HepG2 (cell line): ENCODE results near the gene SYCP2. TPM values are rescaled to one million over a fixed set of nuclear protein-coding genes. Genes with fewer than 3 reads are reported as not detected.
A peak's percentile ranks its signal among the peaks of the same experiment; 100 is the strongest.

Source experiments
- ATAC-seq: fragments of 200-7000 bp; cut with Tn5 transposase; 3 replicates; pipeline ENCODE4 v1.9.1; 2020; ENCODE audit warnings: mild to moderate bottlenecking, moderate library complexity
- BruUV-seq: library from RNA; stranded (reverse); fragments of 400-500 nt; replicated peaks from 2 replicates; lab custom pipeline; 2021; lab: Mats Ljungman, UMichigan
- CTCF ChIA-PET: fragments of 300-600 bp; formaldehyde crosslinking; extraction: SDS; loops from one replicate; lab custom pipeline; 2021; ENCODE audit warnings: low total read pairs, inconsistent platforms, low intra/inter-chr PET ratio; lab: Yijun Ruan, JAX
- POLR2A ChIA-PET: fragments of 350-600 bp; sonication (Branson Sonifier 250); formaldehyde crosslinking; loops from one replicate; lab custom pipeline; 2020; ENCODE audit warnings: antibody characterized with exemption, inconsistent platforms; lab: Yijun Ruan, JAX
- DNase-seq: peaks from one replicate; pipeline ENCODE4 v3.0.0-alpha.2; 2015; ENCODE audit warnings: low spot score
- FAIRE-seq: peaks from 3 replicates; lab custom pipeline; 2011; peaks lifted over from hg19 to GRCh38; lab: Jason Lieb, UNC
- H2AFZ ChIP-seq: one replicate; pipeline ENCODE4 v1.6.1; 2011; ENCODE audit warnings: low read length, inconsistent platforms
- H3K27ac ChIP-seq: fragments of 300-600 bp; 3 replicates; pipeline ENCODE4 v1.8.0; 2011; ENCODE audit warnings: mixed run types, mild to moderate bottlenecking, mixed read lengths, low read length, inconsistent platforms; ENCODE audit not compliant: insufficient read depth; ENCODE audit errors: extremely low read length
- H3K27me3 ChIP-seq, 2 experiments: fragments of 200-600 bp in 1 of 2; 2 replicates in 1 of 2; 3 replicates in 1 of 2; pipeline versions ENCODE4 v1.6.0 to v1.8.0; 2011; ENCODE audit warnings: low read length in 2 of 2, mild to moderate bottlenecking in 2 of 2, moderate library complexity in 2 of 2, inconsistent platforms in 1 of 2; ENCODE audit not compliant: insufficient read depth in 2 of 2, control insufficient read depth in 1 of 2
- H3K36me3 ChIP-seq, 2 experiments: fragments of 200-600 bp in 1 of 2; replicated peaks in 1 of 2; 2 replicates in 1 of 2; 3 replicates in 1 of 2; pipeline versions ENCODE4 v1.5.1 to v1.8.0; 2011; ENCODE audit warnings: low read length in 2 of 2, inconsistent platforms in 1 of 2; ENCODE audit not compliant: insufficient read depth in 2 of 2, control insufficient read depth in 1 of 2
- H3K4me1 ChIP-seq: 2 replicates; pipeline ENCODE4 v1.5.1; 2012; ENCODE audit warnings: low read length, inconsistent platforms; ENCODE audit not compliant: insufficient read depth
- H3K4me2 ChIP-seq: 2 replicates; pipeline ENCODE4 v1.6.0; 2011; ENCODE audit warnings: low read depth, low read length, inconsistent platforms
- H3K4me3 ChIP-seq, 3 experiments: fragments of 200-600 bp in 1 of 3; sonication (generic), shearing (Covaris generic) in 1 of 3; replicated peaks in 1 of 3; 2 replicates each; pipeline ENCODE4 v1.5.1; 2011 to 2016; ENCODE audit warnings: low read length in 3 of 3, inconsistent platforms in 2 of 3, low read depth in 2 of 3, mild to moderate bottlenecking in 2 of 3, control low read depth in 1 of 3, mixed read lengths in 1 of 3; ENCODE audit not compliant: insufficient read depth in 1 of 3
- H3K79me2 ChIP-seq: one replicate; pipeline ENCODE4 v1.6.1; 2011; ENCODE audit warnings: low read length, inconsistent platforms; ENCODE audit not compliant: insufficient read depth
- H3K9ac ChIP-seq: 2 replicates; pipeline ENCODE4 v1.6.0; 2011; ENCODE audit warnings: mild to moderate bottlenecking, low read depth, low read length, inconsistent platforms; ENCODE audit not compliant: insufficient read depth
- H3K9me3 ChIP-seq: 2 replicates; pipeline ENCODE4 v1.5.1; 2012; ENCODE audit warnings: mild to moderate bottlenecking, low read length
- H4K20me1 ChIP-seq: 2 replicates; pipeline ENCODE4 v1.6.0; 2011; ENCODE audit warnings: inconsistent platforms, mild to moderate bottlenecking, low read length, moderate library complexity; ENCODE audit not compliant: insufficient read depth
- FOXK2 ChIP-seq: fragments of 450-650 bp; IDR thresholded peaks from 2 replicates; pipeline ENCODE4 v1.6.1; 2016
- FOXP1 ChIP-seq, 2 experiments: fragments of 450-650 bp in 1 of 2; IDR thresholded peaks; 2 replicates each; pipeline ENCODE4 v1.6.1; 2017 to 2018; ENCODE audit warnings: antibody characterized with exemption in 1 of 2
- LCORL ChIP-seq, 2 experiments: fragments of 450-650 bp in 1 of 2; sonication (generic) in 1 of 2; formaldehyde crosslinking in 1 of 2; IDR thresholded peaks; 2 replicates each; pipeline versions ENCODE4 v1.5.0 to v1.6.1; 2017 to 2020; ENCODE audit warnings: antibody characterized with exemption in 1 of 2, missing genetic modification reagents in 1 of 2
- MEF2D ChIP-seq: sonication (generic); formaldehyde crosslinking; IDR thresholded peaks from 2 replicates; pipeline ENCODE4 v1.5.1; 2020; ENCODE audit warnings: mild to moderate bottlenecking, missing genetic modification reagents
- NBN ChIP-seq: fragments of 450-650 bp; conservative IDR thresholded peaks from 2 replicates; pipeline ENCODE4 v1.6.1; 2017
- PLRG1 ChIP-seq: fragments of 450-650 bp; conservative IDR thresholded peaks from 2 replicates; pipeline ENCODE4 v1.6.1; 2016
- SOX6 ChIP-seq, 2 experiments: fragments of 450-650 bp in 1 of 2; sonication (generic) in 1 of 2; formaldehyde crosslinking in 1 of 2; IDR thresholded peaks; 2 replicates each; pipeline versions ENCODE4 v1.4.0 to v1.6.1; 2017 to 2020; ENCODE audit warnings: antibody characterized with exemption in 1 of 2, mild to moderate bottlenecking in 1 of 2, missing genetic modification reagents in 1 of 2
- SP2 ChIP-seq: sonication (generic); formaldehyde crosslinking; IDR thresholded peaks from 2 replicates; pipeline ENCODE4 v1.5.1; 2020; ENCODE audit warnings: mild to moderate bottlenecking, missing genetic modification reagents
- TRIM22 ChIP-seq: fragments of 450-650 bp; IDR thresholded peaks from 2 replicates; pipeline ENCODE4 v1.6.1; 2017
- ZNF275 ChIP-seq: sonication (generic); formaldehyde crosslinking; IDR thresholded peaks from 2 replicates; pipeline ENCODE4 v1.8.0; 2022; ENCODE audit warnings: missing genetic modification reagents, mild to moderate bottlenecking, inconsistent platforms, borderline replicate concordance
- ZNF777 ChIP-seq: sonication (generic); formaldehyde crosslinking; IDR thresholded peaks from 2 replicates; pipeline ENCODE4 v1.4.0; 2020; ENCODE audit warnings: missing genetic modification reagents
- WGBS: methylation state at CpG from one replicate; pipeline ENCODE4 v1.1.6; 2017; ENCODE audit warnings: low lambda C conversion rate; 5-methylcytosine and 5-hydroxymethylcytosine counted together
- in situ Hi-C: cut with HindIII; loops from 2 replicates; pipeline ENCODE4 v1.10.0; 2017; ENCODE audit warnings: low pct_unique_long_range_greater_than_20kb; ENCODE audit not compliant: extremely low pct_ligation_motif_present
- intact Hi-C: fragments of 100-400 bp; cut with micrococcal nuclease; formaldehyde crosslinking; loops from one replicate; pipeline ENCODE4 v1.10.0; 2022; ENCODE audit not compliant: unreplicated experiment
- polyA plus RNA-seq, 8 experiments: library from polyadenylated mRNA; depleted of rRNA in 3 of 8; stranded (reverse) in 7 of 8; unstranded in 1 of 8; fragments of >200 nt; fragmentation: Illumina TruSeq in 4 of 8; extraction: Trizol in 4 of 8; gene quantifications; 2 replicates each; pipeline versions ENCODE4 v1.2.1 to v1.2.3, GENCODE V29; 2011 to 2016; ENCODE audit warnings: low read depth in 4 of 8, missing spikeins in 1 of 8, mixed read lengths in 1 of 8; ENCODE audit not compliant: insufficient read depth in 1 of 8
- total RNA-seq, 5 experiments: library from RNA; depleted of rRNA; stranded (reverse); fragments of >200 nt; fragmentation: Illumina TruSeq; extraction: Trizol; gene quantifications; 2 replicates each; pipeline ENCODE4 v1.2.3, GENCODE V29; 2016; ENCODE audit warnings: low read depth in 1 of 5
- TF ChIP-seq, protein P1 (sequence below): sonication (generic); formaldehyde crosslinking; IDR thresholded peaks from 2 replicates; pipeline ENCODE4 v1.4.0; 2020; ENCODE audit warnings: mild to moderate bottlenecking, missing genetic modification reagents

SYCP2 gene
- total and polyA plus RNA-seq, 2 of the 13 experiments (the other 11 are each of a cell fraction or from before 2014, with no cell fraction given) = 0.07 to 0.24 TPM

DNA sequence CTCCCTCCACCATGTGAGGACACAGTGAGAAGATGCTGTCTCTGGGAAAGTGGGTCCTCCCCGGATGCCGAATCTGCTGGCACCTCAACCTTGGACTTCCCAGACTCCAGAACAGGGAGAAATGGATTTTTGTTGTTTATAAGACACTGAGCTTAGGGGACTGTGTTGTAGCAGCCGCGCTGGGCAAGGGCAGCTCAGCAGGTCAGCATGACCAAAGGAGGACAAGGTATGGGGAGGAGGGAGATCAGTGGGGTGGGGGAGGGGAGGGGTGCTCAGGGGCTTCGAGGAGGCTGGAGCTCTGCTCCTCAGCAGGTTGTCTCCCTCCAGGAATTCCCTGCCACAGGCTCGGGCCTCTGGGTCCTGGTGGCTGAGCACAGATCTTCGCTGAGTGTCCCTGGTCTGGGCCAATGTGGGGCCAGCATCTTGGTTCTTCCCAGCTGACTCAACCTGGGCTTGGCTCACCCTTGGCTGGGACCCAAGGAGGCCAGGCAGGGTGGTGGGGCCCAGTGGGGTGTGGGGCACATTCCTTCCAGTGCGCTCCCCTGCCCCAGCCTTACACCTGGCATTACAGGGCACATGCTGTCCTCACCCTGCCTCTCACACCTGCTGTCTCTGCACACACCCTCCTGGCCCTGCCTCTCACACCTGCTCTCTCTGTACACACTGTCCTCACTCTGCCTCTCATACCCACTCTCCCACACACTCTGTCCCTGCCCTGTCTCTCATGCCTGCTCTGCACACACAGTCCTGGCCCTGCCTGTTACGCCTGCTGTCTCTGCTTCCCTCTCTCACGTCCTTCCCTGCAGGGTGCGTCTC lies 107.3 kb downstream of the SYCP2 start:
- Histone ChIP-seq H3K27me3 (peaks cover 13 to 38% of the 10 kb centered on the region in 2 experiments), H3K79me2 (no peaks in the 10 kb centered on the region), H4K20me1 (no peaks in the 10 kb centered on the region; the same call in 1 of the 2 replicates), H3K9ac (no peak overlapping the region), H3K27ac (no peak overlapping the region), H3K9me3 (no peaks in the 10 kb centered on the region), H2AFZ (no peak overlapping the region), H3K4me1 (no peaks in the 10 kb centered on the region), H3K36me3 (no peaks in the 10 kb centered on the region), H3K4me2 (no peak overlapping the region), H3K4me3 (no peak overlapping the region)
- intact Hi-C loops = no loop called here
- ChIA-PET CTCF (no interaction called here), POLR2A (no interaction called here)
- FAIRE-seq = no peak
- TF ChIP-seq SOX6 (IDR thresholded peaks at IDR 0.05) (0 out of 2 replicates have a peak, but pooled peaks have one; percentile 46), SOX6 (CRISPR knock-in tag; IDR thresholded peaks at IDR 0.05) (no peak), PLRG1 (0 out of 2 replicates have a peak, but pooled peaks have one; percentile 44), ZNF777 (no peak), FOXP1 (IDR thresholded peaks at IDR 0.05) (peak; percentile 30; the same call in 1 of the 2 replicates), FOXP1 (CRISPR knock-in tag; IDR thresholded peaks at IDR 0.05) (no peak), TRIM22 (peak; percentile 83; the same call in 1 of the 2 replicates), FOXK2 (no peak), ZNF275 (CRISPR knock-in tag) (no peak), SP2 (no peak), NBN (peak; percentile 86; the same call in 1 of the 2 replicates), MEF2D (CRISPR knock-in tag) (no peak), LCORL (IDR thresholded peaks at IDR 0.05) (0 out of 2 replicates have a peak, but pooled peaks have one; percentile 17), LCORL (CRISPR knock-in tag; IDR thresholded peaks at IDR 0.05) (no peak)
- TF ChIP-seq, protein P1, sequence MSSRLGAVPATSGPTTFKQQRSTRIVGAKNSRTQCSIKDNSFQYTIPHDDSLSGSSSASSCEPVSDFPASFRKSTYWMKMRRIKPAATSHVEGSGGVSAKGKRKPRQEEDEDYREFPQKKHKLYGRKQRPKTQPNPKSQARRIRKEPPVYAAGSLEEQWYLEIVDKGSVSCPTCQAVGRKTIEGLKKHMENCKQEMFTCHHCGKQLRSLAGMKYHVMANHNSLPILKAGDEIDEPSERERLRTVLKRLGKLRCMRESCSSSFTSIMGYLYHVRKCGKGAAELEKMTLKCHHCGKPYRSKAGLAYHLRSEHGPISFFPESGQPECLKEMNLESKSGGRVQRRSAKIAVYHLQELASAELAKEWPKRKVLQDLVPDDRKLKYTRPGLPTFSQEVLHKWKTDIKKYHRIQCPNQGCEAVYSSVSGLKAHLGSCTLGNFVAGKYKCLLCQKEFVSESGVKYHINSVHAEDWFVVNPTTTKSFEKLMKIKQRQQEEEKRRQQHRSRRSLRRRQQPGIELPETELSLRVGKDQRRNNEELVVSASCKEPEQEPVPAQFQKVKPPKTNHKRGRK (CRISPR knock-in tag) = no peak
- in situ Hi-C loops = no loop called here
- no peak; the same call in 1 of the 3 replicates for ATAC-seq
- no TSS peak for BruUV-seq
- WGBS = 5% methylated on average over 11 of the region's 11 CpGs
- DNase-seq = no peak
